Activated CD4-positive, alpha-beta memory T cell treated with anti-CD3 and anti-CD28 coated beads, Interleukin-2, amount 10 ng/mL, durations not matched to agents 7 days and 5 days (primary cell): ENCODE measurements around the gene COL6A1. TPM values are rescaled to one million over a fixed set of nuclear protein-coding genes. Genes with fewer than 3 reads are reported as not detected.
A peak's percentile ranks its signal among the peaks of the same experiment; 100 is the strongest.

Source experiments
- CTCF ChIA-PET: fragments of 350-600 bp; sonication (Branson Sonifier 250); formaldehyde crosslinking; loops from one replicate; lab custom pipeline; 2021; ENCODE audit warnings: antibody characterized with exemption, inconsistent platforms; lab: Charles Lee
- POLR2A ChIA-PET: fragments of 350-600 bp; sonication (Branson Sonifier 250); formaldehyde crosslinking; loops from one replicate; lab custom pipeline; 2021; ENCODE audit warnings: antibody characterized with exemption; lab: Charles Lee
- DNase-seq: peaks from one replicate; pipeline ENCODE4 v3.0.0-alpha.2; 2020
- H3K27ac Mint-ChIP-seq: one replicate; pipeline ENCODE4 v1.8.0; 2021; ENCODE audit warnings: mild to moderate bottlenecking, mixed read lengths
- H3K27me3 Mint-ChIP-seq: one replicate; pipeline ENCODE4 v1.8.0; 2021; ENCODE audit warnings: mixed read lengths
- H3K36me3 Mint-ChIP-seq: one replicate; pipeline ENCODE4 v1.8.0; 2021; ENCODE audit warnings: low read depth, mixed read lengths
- H3K4me1 Mint-ChIP-seq: one replicate; pipeline ENCODE4 v1.8.0; 2021; ENCODE audit warnings: mixed read lengths
- H3K4me3 Mint-ChIP-seq: one replicate; pipeline ENCODE4 v1.8.0; 2021; ENCODE audit warnings: mild to moderate bottlenecking, mixed read lengths
- H3K9me3 Mint-ChIP-seq: one replicate; pipeline ENCODE4 v1.8.0; 2021; ENCODE audit warnings: mixed read lengths
- total RNA-seq, 2 experiments: library from RNA; stranded (reverse); gene quantifications; one replicate each; pipeline ENCODE4 v1.2.3, GENCODE V29; 2021

COL6A1 gene
- total RNA-seq, 2 experiments from 2014 or later: 0.08 to 0.33 TPM

- ChIA-PET CTCF (no interaction called here), POLR2A (no interaction called here)
- Mint-ChIP-seq H3K36me3 (peaks cover 5% of the 10 kb centered on the region), H3K4me1 (no peaks in the 10 kb centered on the region), H3K4me3 (no peak overlapping the region), H3K27ac (no peak overlapping the region), H3K27me3 (peaks cover 16% of the 10 kb centered on the region), H3K9me3 (peaks cover 12% of the 10 kb centered on the region)
- DNase-seq: peak; percentile 6
Observed at GRCh38 chr21:46009951-46010705, 28.6 kb downstream of the COL6A1 start.

DNA sequence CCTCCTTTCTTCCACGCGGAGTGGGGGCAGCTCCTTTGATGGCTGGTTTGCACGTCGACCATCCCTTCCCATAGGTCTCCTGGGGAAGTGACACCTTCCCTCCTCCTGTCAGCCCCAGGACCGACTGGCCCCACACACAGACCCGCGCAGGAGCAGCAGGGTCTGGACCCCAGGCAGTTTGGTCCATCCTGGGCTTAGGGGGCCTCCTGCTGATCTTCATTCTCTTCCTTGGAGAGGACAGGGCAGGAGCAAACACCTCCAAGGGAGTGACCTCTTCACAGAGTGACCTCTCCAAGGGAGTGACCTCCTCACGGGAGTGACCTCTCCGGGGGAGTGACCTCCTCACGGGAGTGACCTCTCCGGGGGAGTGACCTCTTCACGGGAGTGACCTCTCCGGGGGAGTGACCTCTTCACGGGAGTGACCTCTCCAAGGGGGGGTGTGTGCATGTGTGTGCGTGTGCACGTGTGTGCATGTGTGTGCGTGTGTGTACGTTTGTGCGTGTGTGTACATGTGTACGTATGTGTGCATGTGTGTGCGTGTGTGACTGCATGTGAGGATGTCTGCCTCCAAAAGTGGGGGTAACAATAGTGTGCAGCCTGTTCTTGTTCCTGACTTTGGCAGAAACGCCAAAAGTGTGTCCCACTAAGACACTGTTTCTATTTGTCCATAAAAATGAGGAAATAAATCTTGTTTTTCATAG lies 29.8 kb downstream of the COL6A1 start:
- Mint-ChIP-seq H3K36me3 (peaks cover 5% of the 10 kb centered on the region), H3K9me3 (peaks cover 9% of the 10 kb centered on the region), H3K4me3 (no peak overlapping the region), H3K27me3 (peaks cover 18% of the 10 kb centered on the region), H3K27ac (no peak overlapping the region), H3K4me1 (no peaks in the 10 kb centered on the region)
- peak; percentile 5 for DNase-seq
- ChIA-PET CTCF (no interaction called here), POLR2A (no interaction called here)

DNA sequence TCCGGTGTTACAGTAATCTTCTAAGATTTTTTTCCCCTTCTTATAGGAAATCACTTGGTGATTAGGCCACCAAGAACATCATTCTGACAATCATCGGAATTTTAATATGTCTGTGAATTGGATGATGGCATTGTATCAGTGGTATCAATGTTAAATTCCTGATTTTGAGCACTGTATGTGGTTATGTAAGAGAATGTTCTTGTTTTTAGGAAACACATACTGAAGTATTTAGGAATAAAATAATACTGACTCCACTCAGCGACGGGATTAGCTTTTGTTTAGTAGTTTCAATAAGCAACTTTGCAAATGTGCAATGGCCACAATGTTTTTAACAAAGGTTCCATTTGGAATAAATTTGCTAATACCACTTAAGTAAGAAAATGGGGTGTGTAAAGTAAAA lies 30.6 kb downstream of the COL6A1 start:
- Mint-ChIP-seq H3K4me1 (no peaks in the 10 kb centered on the region), H3K4me3 (no peak overlapping the region), H3K36me3 (peaks cover 5% of the 10 kb centered on the region), H3K27ac (no peak overlapping the region), H3K27me3 (peaks cover 20% of the 10 kb centered on the region), H3K9me3 (peaks cover 9% of the 10 kb centered on the region)
- POLR2A ChIA-PET: no interaction called here
- DNase-seq: no peak
- CTCF ChIA-PET: no interaction called here

DNA sequence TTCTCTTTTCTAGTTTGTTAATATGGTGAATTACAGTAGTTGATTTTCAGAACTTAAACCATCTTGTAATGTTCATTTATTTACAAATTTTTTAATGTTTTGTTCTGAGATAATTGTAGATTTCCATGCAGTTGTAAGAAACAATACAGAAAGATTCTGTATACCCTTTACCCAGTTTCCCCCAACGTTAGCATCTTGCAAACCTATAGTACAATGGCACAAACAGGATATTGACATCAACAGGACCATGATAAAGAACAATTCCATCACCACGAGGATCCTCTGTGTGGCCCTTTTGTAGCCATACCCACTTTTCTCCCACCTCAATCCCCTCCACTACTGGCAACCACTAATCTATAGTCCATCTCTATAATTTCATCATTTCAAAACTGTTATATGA lies 33.3 kb downstream of the COL6A1 start:
- ChIA-PET CTCF (no interaction called here), POLR2A (no interaction called here)
- no peak for DNase-seq
- H3K4me3 Mint-ChIP-seq: no peak overlapping the region
- no peaks in the 10 kb centered on the region for H3K4me1 Mint-ChIP-seq
- no peaks in the 10 kb centered on the region for H3K9me3 Mint-ChIP-seq
- H3K27ac Mint-ChIP-seq: no peak overlapping the region
- H3K36me3 Mint-ChIP-seq: no peaks in the 10 kb centered on the region
- peaks cover 39% of the 10 kb centered on the region for H3K27me3 Mint-ChIP-seq

DNA sequence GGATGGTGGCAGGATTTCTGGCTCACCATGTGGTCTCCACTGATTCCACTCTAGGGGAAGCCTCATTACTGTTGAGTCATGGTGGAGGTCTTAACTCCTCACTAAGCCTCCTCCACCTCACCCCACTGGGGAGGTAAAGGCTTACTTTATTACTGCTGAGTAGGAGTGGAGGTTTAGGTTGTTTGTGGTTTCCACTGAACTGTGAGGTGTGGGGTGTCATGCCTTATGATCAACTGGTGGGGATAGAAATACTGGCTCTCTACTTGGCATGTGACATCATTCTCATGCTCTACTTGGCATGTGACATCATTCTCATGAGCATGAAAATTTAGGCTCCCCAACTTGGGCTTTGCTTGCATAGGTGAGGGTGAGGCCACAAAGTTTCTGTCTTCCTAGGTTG lies 35.6 kb downstream of the COL6A1 start:
- CTCF ChIA-PET: no interaction called here
- H3K4me1 Mint-ChIP-seq: no peaks in the 10 kb centered on the region
- H3K27ac Mint-ChIP-seq: no peak overlapping the region
- H3K4me3 Mint-ChIP-seq: no peak overlapping the region
- peaks cover 42% of the 10 kb centered on the region for H3K27me3 Mint-ChIP-seq
- no peaks in the 10 kb centered on the region for H3K36me3 Mint-ChIP-seq
- POLR2A ChIA-PET: no interaction called here
- H3K9me3 Mint-ChIP-seq: no peaks in the 10 kb centered on the region
- DNase-seq: no peak

GRCh38 chr21:46017695-46018094 lies 36.1 kb downstream of the COL6A1 start:
- Mint-ChIP-seq H3K4me1 (no peaks in the 10 kb centered on the region), H3K27me3 (peaks cover 40% of the 10 kb centered on the region), H3K4me3 (no peak overlapping the region), H3K36me3 (no peaks in the 10 kb centered on the region), H3K9me3 (no peaks in the 10 kb centered on the region), H3K27ac (no peak overlapping the region)
- ChIA-PET CTCF (no interaction called here), POLR2A (no interaction called here)
- no peak for DNase-seq

- H3K27me3 Mint-ChIP-seq: peaks cover 34% of the 10 kb centered on the region
- no peak overlapping the region for H3K4me3 Mint-ChIP-seq
- no peaks in the 10 kb centered on the region for H3K4me1 Mint-ChIP-seq
- DNase-seq: no peak
- ChIA-PET POLR2A (no interaction called here), CTCF (no interaction called here)
- H3K36me3 Mint-ChIP-seq: no peaks in the 10 kb centered on the region
- H3K27ac Mint-ChIP-seq: no peak overlapping the region
- no peaks in the 10 kb centered on the region for H3K9me3 Mint-ChIP-seq
Observed at GRCh38 chr21:46018615-46019014, 37.0 kb downstream of the COL6A1 start.

DNA sequence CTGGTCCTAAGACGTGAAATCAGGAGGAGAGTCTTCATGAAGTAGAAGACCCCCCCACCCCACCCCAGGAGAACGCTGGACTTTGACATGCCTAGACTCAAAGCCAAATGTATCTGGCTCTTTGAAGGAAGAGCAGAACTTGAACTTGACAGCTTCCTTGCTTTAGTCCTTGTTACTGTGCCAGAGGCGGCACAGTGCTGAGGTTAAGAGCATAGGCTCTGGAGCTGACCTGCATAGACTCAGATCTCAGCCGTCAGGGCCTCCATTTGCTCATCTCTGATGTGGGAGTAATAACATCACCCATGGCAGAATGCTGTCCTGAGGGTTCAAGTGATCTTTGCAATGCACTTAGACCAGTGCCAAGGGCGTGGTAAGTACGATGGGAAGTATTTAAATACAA lies 39.0 kb downstream of the COL6A1 start:
- DNase-seq: no peak
- no peaks in the 10 kb centered on the region for H3K9me3 Mint-ChIP-seq
- H3K4me1 Mint-ChIP-seq: no peaks in the 10 kb centered on the region
- no peak overlapping the region for H3K27ac Mint-ChIP-seq
- H3K36me3 Mint-ChIP-seq: no peaks in the 10 kb centered on the region
- POLR2A ChIA-PET: no interaction called here
- H3K27me3 Mint-ChIP-seq: peaks cover 30% of the 10 kb centered on the region
- CTCF ChIA-PET: no interaction called here
- no peak overlapping the region for H3K4me3 Mint-ChIP-seq

DNA sequence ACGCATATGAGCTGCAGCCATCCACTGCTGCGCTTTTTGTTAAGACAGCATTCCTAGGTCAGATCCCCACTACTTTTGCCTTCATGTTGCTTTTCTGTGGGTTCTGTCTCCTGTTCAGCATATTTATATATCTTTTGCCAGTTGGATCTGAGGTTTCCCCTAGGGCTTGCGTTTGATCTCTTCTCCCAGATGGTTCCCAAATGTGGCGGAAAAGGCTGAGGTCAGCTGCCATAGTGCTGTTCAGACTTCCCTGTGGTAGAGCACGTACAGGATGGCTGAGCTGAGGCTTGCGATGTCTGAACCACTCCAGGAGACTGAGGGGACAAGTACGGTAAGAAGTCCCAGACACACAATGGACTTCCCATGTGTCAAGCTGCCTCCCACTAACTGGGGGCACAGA lies 39.8 kb downstream of the COL6A1 start:
- Mint-ChIP-seq H3K27me3 (peaks cover 34% of the 10 kb centered on the region), H3K9me3 (no peaks in the 10 kb centered on the region), H3K4me1 (no peaks in the 10 kb centered on the region), H3K27ac (no peak overlapping the region), H3K4me3 (no peak overlapping the region), H3K36me3 (no peaks in the 10 kb centered on the region)
- ChIA-PET POLR2A (no interaction called here), CTCF (no interaction called here)
- no peak for DNase-seq

DNA sequence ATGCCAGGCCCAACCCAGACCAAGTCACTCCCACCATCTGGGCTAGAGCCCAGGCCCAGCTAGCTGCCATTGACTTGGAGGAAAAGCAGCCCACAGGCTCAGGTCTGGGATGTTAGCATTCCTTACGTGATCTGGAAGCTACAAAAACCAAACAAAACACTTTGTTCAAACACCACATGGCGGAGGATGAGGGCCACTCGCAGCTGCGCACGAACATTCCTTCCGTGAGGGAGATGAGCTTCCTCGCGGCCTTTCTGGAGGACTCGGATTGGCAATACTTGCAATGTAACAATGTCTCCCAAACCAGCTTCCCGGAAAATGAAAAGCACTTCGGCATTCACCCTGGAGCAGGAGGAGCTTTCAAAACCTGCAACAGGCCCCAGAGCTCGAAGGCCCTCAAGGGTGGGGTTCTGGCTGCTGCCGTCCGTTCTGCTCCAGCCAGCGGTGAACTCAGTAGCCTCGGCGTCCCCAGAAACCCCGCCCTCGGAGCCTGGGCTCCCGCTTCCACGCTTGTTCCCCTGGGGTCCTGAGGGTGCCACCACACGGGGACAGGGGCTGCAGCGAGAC lies 40.5 kb downstream of the COL6A1 start:
- CTCF ChIA-PET: no interaction called here
- no peaks in the 10 kb centered on the region for H3K9me3 Mint-ChIP-seq

GRCh38 chr21:46022551-46023525 lies 41.3 kb downstream of the COL6A1 start:
- no peak overlapping the region for H3K4me3 Mint-ChIP-seq
- H3K27ac Mint-ChIP-seq: no peak overlapping the region
- no peaks in the 10 kb centered on the region for H3K9me3 Mint-ChIP-seq
- CTCF ChIA-PET: no interaction called here
- no peaks in the 10 kb centered on the region for H3K4me1 Mint-ChIP-seq
- no peak for DNase-seq
- no peaks in the 10 kb centered on the region for H3K36me3 Mint-ChIP-seq
- H3K27me3 Mint-ChIP-seq: peaks cover 32% of the 10 kb centered on the region
- POLR2A ChIA-PET: no interaction called here

More for the DNA sequence above, 40.5 kb downstream of the COL6A1 start:
- Mint-ChIP-seq H3K27ac (no peak overlapping the region), H3K4me1 (no peaks in the 10 kb centered on the region), H3K4me3 (no peak overlapping the region), H3K27me3 (peaks cover 36% of the 10 kb centered on the region), H3K36me3 (no peaks in the 10 kb centered on the region)
- DNase-seq: no peak
- POLR2A ChIA-PET: no interaction called here

- CTCF ChIA-PET: no interaction called here
- peaks cover 25% of the 10 kb centered on the region for H3K27me3 Mint-ChIP-seq
- H3K27ac Mint-ChIP-seq: no peak overlapping the region
- H3K36me3 Mint-ChIP-seq: no peaks in the 10 kb centered on the region
- H3K4me3 Mint-ChIP-seq: no peak overlapping the region
- POLR2A ChIA-PET: no interaction called here
- no peaks in the 10 kb centered on the region for H3K4me1 Mint-ChIP-seq
- DNase-seq: no peak
- no peaks in the 10 kb centered on the region for H3K9me3 Mint-ChIP-seq
Observed at GRCh38 chr21:46023555-46023954, 42.0 kb downstream of the COL6A1 start.

DNA sequence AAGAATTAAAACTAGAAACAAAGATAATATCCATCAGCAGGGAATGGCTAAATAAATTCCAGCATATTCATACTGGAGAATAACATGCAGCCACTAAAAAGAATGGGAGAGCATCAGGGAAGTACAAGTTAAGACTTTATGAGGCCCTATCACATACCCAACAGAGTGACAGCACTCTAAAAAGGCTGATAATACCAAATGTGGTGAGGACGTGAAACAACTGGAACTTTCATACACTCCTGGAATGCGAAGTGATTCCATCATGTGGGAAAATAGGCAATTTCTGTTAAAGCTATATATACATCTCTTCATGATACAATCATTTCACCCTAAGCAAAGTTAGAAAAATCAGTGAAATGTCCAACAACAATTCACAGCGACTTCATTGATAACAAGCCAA lies 42.6 kb downstream of the COL6A1 start:
- H3K36me3 Mint-ChIP-seq: no peaks in the 10 kb centered on the region
- ChIA-PET CTCF (no interaction called here), POLR2A (no interaction called here)
- DNase-seq: no peak
- H3K27me3 Mint-ChIP-seq: peaks cover 24% of the 10 kb centered on the region
- no peak overlapping the region for H3K27ac Mint-ChIP-seq
- H3K4me3 Mint-ChIP-seq: no peak overlapping the region
- H3K4me1 Mint-ChIP-seq: no peaks in the 10 kb centered on the region
- H3K9me3 Mint-ChIP-seq: peaks cover 1% of the 10 kb centered on the region
